HTERT RPE-1 (cell line): ENCODE data around the gene DUSP15.

ENCODE experiments used
- in situ Hi-C: fragments of 300-500 bp; cut with MboI; formaldehyde crosslinking; loops from 4 replicates; pipeline ENCODE4 v1.14.3; 2020; ENCODE audit warnings: low sequenced_read_pairs

The DUSP15 gene

DNA sequence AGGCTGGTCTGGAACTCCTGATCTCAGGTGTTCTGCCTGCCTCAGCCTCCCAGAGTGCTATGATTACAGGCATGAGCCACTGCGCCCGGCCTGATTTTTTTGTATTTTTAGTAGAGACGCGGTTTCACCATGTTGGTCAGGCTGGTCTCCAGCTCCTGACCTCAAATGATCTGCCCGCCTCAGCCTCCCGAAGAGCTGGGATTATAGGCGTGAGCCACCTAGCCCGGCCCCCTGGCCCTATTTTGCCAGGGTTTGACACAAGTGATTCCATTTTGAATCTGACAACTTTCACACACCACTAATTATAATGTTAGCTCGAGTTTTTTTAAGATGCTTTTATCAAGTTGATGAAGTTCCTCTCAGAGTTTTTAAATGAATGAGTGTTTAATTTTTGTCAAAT, 25.7 kb upstream of the DUSP15 start:
- in situ Hi-C loops: no loop called here

GRCh38 chr20:31894980-31895675, 24.8 kb upstream of the DUSP15 start:
- in situ Hi-C loops: no loop called here

- in situ Hi-C loops: no loop called here
Measured at GRCh38 chr20:31890646-31891045, 20.3 kb upstream of the DUSP15 start.

DNA sequence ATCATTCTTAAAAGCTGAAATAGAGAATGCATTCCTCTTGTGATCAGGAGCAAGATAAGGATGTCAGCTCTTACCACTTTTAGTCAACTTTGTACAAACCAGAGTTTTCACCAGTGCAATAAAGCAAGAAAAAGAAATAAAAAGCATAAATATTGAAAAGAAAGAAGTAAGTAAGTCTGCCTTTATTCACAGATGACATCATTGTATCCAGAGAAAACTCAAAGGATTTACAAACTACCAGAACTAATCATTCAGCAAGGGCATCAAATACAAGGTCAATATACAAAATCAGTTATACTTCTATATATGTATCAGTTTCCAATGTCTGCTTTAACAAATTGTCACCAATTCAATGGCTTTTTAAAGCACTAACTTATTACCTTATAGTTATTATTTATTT, 13.5 kb upstream of the DUSP15 start:
- in situ Hi-C loops: no loop called here

DNA sequence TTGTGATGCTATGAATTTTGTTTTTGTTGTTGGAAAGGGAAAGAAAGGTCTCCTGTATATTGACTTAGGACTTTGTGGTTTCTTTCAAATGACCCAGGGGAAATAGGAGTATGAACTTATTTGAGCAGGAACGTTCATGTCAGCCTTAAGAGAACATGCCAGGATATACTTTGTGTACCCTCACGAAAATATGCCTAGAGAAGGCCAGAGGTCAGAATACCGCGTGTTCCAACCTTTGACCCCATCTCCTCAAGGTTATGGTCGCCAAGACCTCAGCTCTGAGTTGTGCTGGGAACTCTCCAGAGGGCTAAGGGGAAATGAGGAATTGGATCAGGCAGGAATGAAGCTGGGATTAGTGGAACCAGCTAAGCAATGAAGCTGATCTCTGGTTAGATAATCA, 11.6 kb upstream of the DUSP15 start:
- in situ Hi-C loops: no loop called here

DNA sequence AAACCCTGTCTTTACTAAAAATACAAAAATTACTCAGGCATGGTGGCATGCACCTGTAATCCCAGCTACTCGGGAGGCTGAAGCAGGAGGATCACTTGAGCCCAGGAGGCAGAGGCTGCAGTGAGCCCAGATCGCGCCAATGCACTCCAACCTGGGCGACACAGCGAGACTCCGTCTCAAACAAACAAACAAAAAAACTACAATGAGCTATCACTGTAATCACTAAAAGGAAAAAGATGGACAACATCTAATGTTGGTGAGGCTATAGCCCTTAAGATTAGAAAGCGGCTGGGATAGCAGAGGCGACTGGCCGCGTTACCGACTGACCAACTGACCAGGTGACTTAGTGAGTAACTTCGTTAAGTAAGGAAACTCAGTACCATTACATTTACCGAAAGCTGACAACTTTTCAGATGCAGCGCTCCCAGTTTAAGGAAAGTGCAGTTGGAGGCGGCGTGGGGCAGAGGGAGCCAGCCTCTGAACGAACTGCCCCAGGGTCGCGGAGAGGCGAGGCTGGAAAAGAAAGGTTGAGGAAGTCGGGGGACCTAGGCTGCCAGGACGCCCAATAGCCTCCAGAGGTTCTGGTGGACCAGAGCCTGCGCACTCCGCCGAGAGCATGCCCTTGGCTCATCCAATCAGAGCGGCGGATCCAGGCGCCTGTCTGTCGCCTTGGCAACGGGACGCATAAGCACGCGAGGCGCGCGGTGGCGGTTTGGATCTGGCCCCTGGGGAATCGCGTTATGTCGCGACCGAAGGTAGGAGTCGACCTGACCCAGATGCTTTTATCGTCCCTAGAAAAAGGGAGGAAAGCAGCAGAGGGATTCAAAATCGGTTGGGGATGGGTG, 9.0 kb upstream of the DUSP15 start:
- in situ Hi-C loops: no loop called here

- in situ Hi-C loops: no loop called here
Measured at GRCh38 chr20:31877684-31878083, 7.4 kb upstream of the DUSP15 start.

GRCh38 chr20:31875671-31876070, 5.3 kb upstream of the DUSP15 start:
- in situ Hi-C loops: no loop called here

DNA sequence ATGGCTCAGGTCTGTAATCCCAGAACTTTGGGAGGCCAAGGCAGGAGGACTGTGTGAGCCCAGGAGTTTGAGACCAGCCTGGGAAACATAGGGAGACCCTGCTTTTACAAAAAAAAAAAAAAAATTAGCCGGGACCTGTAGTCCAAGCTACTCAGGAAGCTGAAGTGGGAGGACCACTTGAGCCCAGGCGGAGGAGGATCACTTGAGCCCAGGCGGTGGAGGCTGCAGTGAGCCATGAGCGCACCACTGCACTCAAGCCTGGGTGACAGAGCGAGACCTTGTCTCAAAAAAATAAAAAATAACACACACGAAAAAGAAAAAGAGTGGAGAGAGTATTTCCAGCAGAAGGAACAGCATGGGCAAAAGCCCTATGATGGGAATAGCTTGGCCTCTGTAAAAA, 2.1 kb upstream of the DUSP15 start:
- in situ Hi-C loops: no loop called here

- in situ Hi-C loops: no loop called here
Measured at GRCh38 chr20:31871618-31871954, 1.3 kb upstream of the DUSP15 start.

GRCh38 chr20:31870726-31871617, 645 bp upstream of the DUSP15 start:
- in situ Hi-C loops: no loop called here

GRCh38 chr20:31869673-31869941, 720 bp downstream of the DUSP15 start:
- in situ Hi-C loops: no loop called here

DNA sequence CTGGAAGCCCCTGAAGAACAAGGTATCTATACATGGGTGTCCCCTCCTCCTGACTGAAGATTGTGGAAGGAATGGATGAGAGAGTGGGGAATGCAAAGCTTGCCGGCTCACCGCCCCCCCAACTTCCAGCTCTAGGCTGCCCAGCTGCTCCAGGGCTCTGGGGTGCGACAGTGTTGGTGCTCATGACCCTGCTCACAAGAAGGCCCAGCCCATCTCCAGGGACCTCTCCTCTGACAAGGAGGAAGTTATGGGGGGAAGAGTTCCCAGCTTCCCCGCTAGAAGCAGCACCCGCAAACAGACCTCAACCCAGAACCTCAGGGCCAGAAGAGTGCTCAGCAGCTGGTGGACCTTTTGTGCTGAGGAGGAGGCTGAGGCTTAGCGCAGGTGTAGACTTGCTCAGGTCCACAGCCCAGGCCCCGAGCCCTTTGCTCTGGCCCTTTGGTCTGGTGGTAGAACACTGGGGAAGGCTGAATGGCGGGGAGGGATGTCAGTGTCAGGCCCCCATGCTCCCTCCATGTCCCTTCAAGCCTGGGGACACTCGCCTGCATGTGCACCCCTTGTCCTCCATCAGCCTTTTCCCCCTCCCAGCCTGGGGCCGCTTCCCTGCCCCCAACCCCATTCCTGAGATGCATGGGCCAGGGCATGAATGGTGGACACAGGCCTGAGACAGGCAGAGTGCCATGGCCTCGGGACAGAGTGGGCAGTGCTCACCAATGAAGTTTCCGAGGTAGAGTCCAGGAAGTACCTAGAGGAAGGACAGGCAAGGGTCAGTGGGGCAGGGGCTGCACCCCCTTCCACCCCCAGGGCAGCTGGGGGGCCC, 1.3 kb downstream of the DUSP15 start:
- in situ Hi-C loops: no loop called here

DNA sequence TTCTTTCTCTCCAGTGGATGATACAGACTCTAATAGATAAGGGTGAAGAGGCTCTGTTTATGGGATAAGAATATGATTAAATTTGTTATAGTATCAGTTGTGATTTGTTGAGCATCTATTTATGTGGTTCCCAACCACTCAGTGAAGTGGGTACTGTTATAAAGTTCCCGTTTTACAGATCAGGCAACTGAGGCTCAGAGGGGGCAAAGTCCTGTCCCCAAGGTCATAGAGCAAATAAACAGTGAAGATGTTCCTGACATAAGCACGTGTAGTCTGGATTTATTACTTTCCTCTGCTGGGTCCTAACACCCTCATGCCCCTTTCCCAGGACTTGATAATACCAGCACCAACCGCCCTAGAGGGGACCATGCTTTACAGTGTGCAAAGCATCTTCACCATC, 4.1 kb downstream of the DUSP15 start:
- in situ Hi-C loops: no loop called here

DNA sequence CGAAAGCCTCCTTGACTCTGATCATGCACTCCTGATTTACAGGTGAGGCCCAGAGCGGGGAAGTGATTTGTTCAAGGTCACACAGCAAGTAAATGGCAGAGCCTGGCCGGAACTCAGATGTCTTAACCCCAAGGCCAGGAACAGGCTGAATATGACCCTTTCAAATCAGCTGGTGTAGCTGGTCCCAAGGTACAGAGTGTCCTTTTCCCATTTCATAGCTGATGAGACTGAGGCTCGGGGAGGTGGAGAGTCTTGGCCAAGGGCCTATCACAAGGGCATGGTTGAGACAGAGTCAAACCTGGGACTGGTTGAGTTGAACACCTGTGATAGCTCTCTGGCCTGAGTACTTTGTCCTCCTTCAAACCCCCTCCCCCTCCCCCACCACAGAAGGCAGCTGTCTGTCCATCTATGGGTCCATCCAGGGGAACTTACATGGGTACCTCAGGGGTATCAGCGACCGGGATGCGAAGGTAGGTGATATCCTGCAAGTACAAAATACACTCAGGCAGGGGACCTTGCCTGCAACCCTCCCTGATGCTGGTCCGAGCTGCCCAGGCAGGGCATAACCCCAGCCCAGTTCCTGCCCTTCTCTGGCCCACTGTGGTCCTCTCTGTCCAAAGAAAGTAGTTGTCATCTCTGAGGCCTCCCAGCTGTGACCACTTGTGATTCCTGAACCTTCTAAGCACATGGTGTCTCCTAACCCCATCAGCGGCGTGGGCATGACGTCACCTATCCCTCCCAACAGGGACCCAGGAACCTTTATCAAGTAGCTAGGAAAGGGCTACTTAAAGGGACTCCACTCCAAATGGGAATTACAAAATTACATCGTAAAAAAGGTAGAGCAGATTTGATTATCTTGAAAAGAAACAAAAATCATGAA, 5.6 kb downstream of the DUSP15 start:
- in situ Hi-C loops: no loop called here

GRCh38 chr20:31863296-31864085, 6.8 kb downstream of the DUSP15 start:
- in situ Hi-C loops: no loop called here

DNA sequence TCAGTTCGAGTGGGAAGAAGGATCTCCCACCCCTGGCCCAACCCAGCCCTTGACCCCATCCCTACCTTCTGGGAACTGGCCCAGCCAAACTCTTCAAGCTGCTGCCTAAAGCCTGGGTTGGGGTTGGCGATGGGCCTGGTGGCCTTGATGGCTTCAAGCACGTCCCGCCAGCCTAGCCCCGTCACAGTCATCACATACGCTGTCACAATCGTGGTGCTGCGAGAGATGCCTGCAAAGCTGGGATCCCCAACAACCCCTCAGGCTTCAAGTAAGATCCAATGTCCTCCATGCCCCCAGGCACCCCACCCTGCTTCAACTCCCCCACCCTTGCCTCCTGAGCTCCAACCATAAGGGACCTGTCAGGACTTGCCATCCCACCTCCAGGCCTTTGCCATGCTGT, 7.8 kb downstream of the DUSP15 start:
- in situ Hi-C loops: no loop called here

GRCh38 chr20:31862157-31862470, 8.2 kb downstream of the DUSP15 start:
- in situ Hi-C loops: no loop called here

DNA sequence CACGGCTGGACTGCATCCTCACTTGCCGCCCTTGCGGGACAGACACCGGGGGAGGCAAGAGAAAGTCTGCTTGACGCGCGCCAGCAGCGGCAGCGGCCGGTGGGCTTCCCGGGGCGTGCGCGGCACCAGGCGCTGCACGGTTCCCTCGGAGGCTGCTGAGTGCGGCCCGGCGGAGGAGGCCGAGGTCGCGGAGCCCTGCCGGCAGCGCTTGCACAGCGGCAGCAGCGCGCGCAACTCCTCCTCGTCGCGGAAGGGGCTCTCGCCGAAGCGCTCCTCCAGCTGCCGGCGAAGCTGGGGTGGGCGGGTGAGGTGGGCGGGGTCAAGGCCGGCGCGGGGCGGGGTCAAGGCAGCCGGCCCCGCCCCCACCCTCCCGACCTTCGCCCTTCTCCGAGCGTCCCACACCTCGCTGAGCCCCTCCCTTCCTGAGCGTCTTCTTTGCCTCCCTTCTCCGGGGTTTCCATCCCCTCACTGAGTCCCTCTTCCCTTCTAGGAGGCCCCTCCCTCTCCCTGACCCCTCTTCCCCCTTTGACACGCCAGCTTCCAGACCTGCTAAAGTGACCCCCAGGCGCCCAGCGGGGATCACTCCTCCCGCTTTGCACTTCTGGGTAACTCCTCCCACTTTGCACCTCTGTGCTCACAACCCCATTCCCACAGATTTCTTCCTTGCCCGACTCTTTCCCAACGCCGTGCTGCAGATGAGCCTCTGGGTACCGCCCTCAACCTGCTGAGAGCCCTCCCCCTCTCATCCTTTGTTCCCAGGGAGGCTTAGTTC, 8.8 kb downstream of the DUSP15 start:
- in situ Hi-C loops: no loop called here
